GM21526 (cell line): ENCODE results near the gene LYPLA2.
"Not testable (repeated sequence)": the region's sequence is repeated elsewhere in the genome, so short reads cannot be mapped to it uniquely, and the experiment has no call there.

Source experiments
- ATAC-seq: cut with Tn5 transposase; IDR thresholded peaks from one replicate; pipeline ENCODE4 v1.9.1; 2021; ENCODE audit warnings: moderate library complexity; ENCODE audit not compliant: unreplicated experiment, low FRiP score

Gene LYPLA2

GRCh38 chr1:23799570-23800399, 8.8 kb downstream of the LYPLA2 start:
- ATAC-seq = peak; percentile 6

GRCh38 chr1:23800400-23801337, 9.7 kb downstream of the LYPLA2 start, which contains the start of gene GALE:
TSS of gene GALE (minus strand) at chr1:23800754. CDS start at chr1:23799007, 1,747 bp downstream.
- ATAC-seq = peak; percentile 64

- ATAC-seq = no peak
These were observed 10.4 kb downstream of the LYPLA2 start for GRCh38 chr1:23801338-23801748.

GRCh38 chr1:23801876-23802275, 10.9 kb downstream of the LYPLA2 start:
- ATAC-seq = no peak

- ATAC-seq = not testable (repeated sequence)
These were observed 11.9 kb downstream of the LYPLA2 start for GRCh38 chr1:23802809-23803342.

- no peak for ATAC-seq
These were observed 12.7 kb downstream of the LYPLA2 start for GRCh38 chr1:23803674-23804073.

GRCh38 chr1:23804183-23804835, 13.4 kb downstream of the LYPLA2 start:
- no peak for ATAC-seq

GRCh38 chr1:23805025-23805424, 14.1 kb downstream of the LYPLA2 start:
- no peak for ATAC-seq

- no peak for ATAC-seq
These were observed 15.3 kb downstream of the LYPLA2 start for GRCh38 chr1:23806280-23806679.

GRCh38 chr1:23807453-23807852, 16.5 kb downstream of the LYPLA2 start:
- ATAC-seq = no peak

GRCh38 chr1:23809751-23810171, 18.8 kb downstream of the LYPLA2 start:
- ATAC-seq = no peak

GRCh38 chr1:23810818-23811540, 20.0 kb downstream of the LYPLA2 start:
- ATAC-seq = no peak

- no peak for ATAC-seq
These were observed 23.1 kb downstream of the LYPLA2 start for GRCh38 chr1:23814016-23814415.

GRCh38 chr1:23816361-23816760, 25.4 kb downstream of the LYPLA2 start:
- ATAC-seq = no peak

GRCh38 chr1:23816906-23817305, 26.0 kb downstream of the LYPLA2 start:
- no peak for ATAC-seq

GRCh38 chr1:23817633-23818032, 26.7 kb downstream of the LYPLA2 start:
- ATAC-seq = no peak

- no peak for ATAC-seq
These were observed 32.8 kb downstream of the LYPLA2 start for GRCh38 chr1:23823767-23824166.

GRCh38 chr1:23824711-23825075, 33.7 kb downstream of the LYPLA2 start:
- ATAC-seq = no peak

GRCh38 chr1:23825076-23825761, 34.3 kb downstream of the LYPLA2 start, which contains the start of gene HMGCL:
TSS of gene HMGCL (minus strand) at chr1:23825429. CDS start at chr1:23825415, 14 bp downstream.
- peak; percentile 65 for ATAC-seq
